ENCODE results near the gene NCAPD2. TPM values are rescaled to one million over a fixed set of nuclear protein-coding genes. Genes with fewer than 3 reads are reported as not detected.
A peak's percentile ranks its signal among the peaks of the same experiment; 100 is the strongest.

NCAPD2 gene
- total RNA-seq, 4 donors from 2014 or later, result 17.0 to 29.3 (median 23.0) TPM

GRCh38 chr12:6539707-6540134, 45.8 kb downstream of the NCAPD2 start:
- no peak overlapping the region for H3K4me3 ChIP-seq
- peaks cover 0 to 81% (median 23%) of the 10 kb centered on the region in 3 donors for H3K36me3 ChIP-seq
- no peaks in the 10 kb centered on the region for H3K27me3 ChIP-seq
- no peak for DNase-seq (ENCODE audit: low spot score in 2 of 2)
- H3K9me3 ChIP-seq, result no peaks in the 10 kb centered on the region
- 65 to 78% methylated on average over 8 to 14 of the region's 14 CpGs for WGBS, 2 donors
- peaks cover 0 to 74% (median 40%) of the 10 kb centered on the region in 4 donors for H3K4me1 ChIP-seq
- TF ChIP-seq EP300 (IDR thresholded peaks at IDR 0.05), result no peak
- TF ChIP-seq CTCF (IDR thresholded peaks at IDR 0.05), result no peak
- no peak for TF ChIP-seq POLR2A (IDR thresholded peaks at IDR 0.05)
- peak overlapping the region in 3 of 4 donors; percentile 79 to 90 (median 85) for H3K27ac ChIP-seq

GRCh38 chr12:6540181-6540877, 46.4 kb downstream of the NCAPD2 start:
- TF ChIP-seq POLR2A (IDR thresholded peaks at IDR 0.05) (no peak), EP300 (IDR thresholded peaks at IDR 0.05) (peak in 1 of 2 donors; percentile 75)
- WGBS, 2 donors, result 3 to 20% methylated on average over 16 to 35 of the region's 35 CpGs
- Histone ChIP-seq H3K9me3 (no peaks in the 10 kb centered on the region), H3K27me3 (no peaks in the 10 kb centered on the region), H3K4me1 (peaks cover 0 to 72% (median 39%) of the 10 kb centered on the region in 4 donors), H3K36me3 (peaks cover 0 to 87% (median 23%) of the 10 kb centered on the region in 3 donors), H3K27ac (peak overlapping the region; percentile 65 to 90 (median 82)), H3K4me3 (no peak overlapping the region)
- DNase-seq (ENCODE audit: low spot score in 2 of 2), result peak; percentile 88

- TF ChIP-seq EP300 (IDR thresholded peaks at IDR 0.05), result no peak
- no peak for TF ChIP-seq CTCF (IDR thresholded peaks at IDR 0.05)
- TF ChIP-seq POLR2A (IDR thresholded peaks at IDR 0.05), result no peak
- no peak overlapping the region for H3K4me3 ChIP-seq
- peaks cover 0 to 60% (median 27%) of the 10 kb centered on the region in 4 donors for H3K4me1 ChIP-seq
- H3K36me3 ChIP-seq, result peaks cover 0 to 92% (median 22%) of the 10 kb centered on the region in 3 donors
- peak overlapping the region in 3 of 4 donors; percentile 79 to 90 (median 85) for H3K27ac ChIP-seq
- no peaks in the 10 kb centered on the region for H3K27me3 ChIP-seq
- WGBS, 2 donors, result 77 to 83% methylated on average over 21 to 25 of the region's 26 CpGs
- no peak for DNase-seq (ENCODE audit: low spot score in 2 of 2)
- H3K9me3 ChIP-seq, result no peaks in the 10 kb centered on the region
These were observed 47.7 kb downstream of the NCAPD2 start for GRCh38 chr12:6541371-6542165.

- Histone ChIP-seq H3K27ac (peak overlapping the region in 3 of 4 donors; percentile 79 to 90 (median 85)), H3K9me3 (no peaks in the 10 kb centered on the region), H3K36me3 (peaks cover 0 to 92% (median 13%) of the 10 kb centered on the region in 3 donors), H3K4me1 (peaks cover 0 to 58% (median 22%) of the 10 kb centered on the region in 4 donors), H3K27me3 (no peaks in the 10 kb centered on the region), H3K4me3 (no peak overlapping the region)
- WGBS, 2 donors, result 58 to 62% methylated on average over 13 of the region's 13 CpGs
- no peak for DNase-seq (ENCODE audit: low spot score in 2 of 2)
- TF ChIP-seq CTCF (IDR thresholded peaks at IDR 0.05) (no peak), POLR2A (IDR thresholded peaks at IDR 0.05) (no peak), EP300 (IDR thresholded peaks at IDR 0.05) (no peak)
These were observed 48.5 kb downstream of the NCAPD2 start for GRCh38 chr12:6542209-6543009.

- 87 to 89% methylated on average over 10 of the region's 10 CpGs for WGBS, 2 donors
These were observed 52.1 kb downstream of the NCAPD2 start for GRCh38 chr12:6546016-6546415.

More at GRCh38 chr12:6546016-6546415, 52.1 kb downstream of the NCAPD2 start:
- H3K27me3 ChIP-seq, result no peaks in the 10 kb centered on the region
- H3K36me3 ChIP-seq, result peaks cover 0 to 96% (median 14%) of the 10 kb centered on the region in 3 donors
- DNase-seq (ENCODE audit: low spot score in 2 of 2), result no peak
- no peak overlapping the region for H3K27ac ChIP-seq
- peaks cover 3 to 60% (median 26%) of the 10 kb centered on the region in 4 donors for H3K4me1 ChIP-seq
- H3K4me3 ChIP-seq, result no peak overlapping the region
- TF ChIP-seq CTCF (IDR thresholded peaks at IDR 0.05) (no peak), POLR2A (IDR thresholded peaks at IDR 0.05) (no peak), EP300 (IDR thresholded peaks at IDR 0.05) (no peak)
- H3K9me3 ChIP-seq, result no peaks in the 10 kb centered on the region
